GM18498 (cell line): Measurements from ENCODE around the gene MYBBP1A.

Experiments used
- ATAC-seq: cut with Tn5 transposase; IDR thresholded peaks from one replicate; pipeline ENCODE4 v1.9.1; 2021; ENCODE audit warnings: mild to moderate bottlenecking, moderate library complexity; ENCODE audit not compliant: unreplicated experiment

MYBBP1A gene

GRCh38 chr17:4572131-4572530, 16.9 kb upstream of the MYBBP1A start:
- ATAC-seq, result no peak

- ATAC-seq, result no peak
These were observed 14.4 kb upstream of the MYBBP1A start for GRCh38 chr17:4569591-4569990.

GRCh38 chr17:4566785-4567184, 11.6 kb upstream of the MYBBP1A start:
- no peak for ATAC-seq

- ATAC-seq, result no peak
These were observed 10.3 kb upstream of the MYBBP1A start for GRCh38 chr17:4565209-4566141.

GRCh38 chr17:4562015-4562969, 7.1 kb upstream of the MYBBP1A start:
- ATAC-seq, result no peak

GRCh38 chr17:4560837-4561256, 5.7 kb upstream of the MYBBP1A start:
- ATAC-seq, result no peak

- no peak for ATAC-seq
These were observed 5.2 kb upstream of the MYBBP1A start, which contains the start of gene GGT6 for GRCh38 chr17:4560421-4560820. Gene GGT6 (minus strand): TSS chr17:4560577. CDS start chr17:4560521, 56 bp downstream.

- no peak for ATAC-seq
These were observed 4.8 kb upstream of the MYBBP1A start for GRCh38 chr17:4559966-4560365.

GRCh38 chr17:4559139-4559791, 4.1 kb upstream of the MYBBP1A start:
- ATAC-seq, result no peak

GRCh38 chr17:4558347-4558971, 3.3 kb upstream of the MYBBP1A start:
- ATAC-seq, result no peak

- no peak for ATAC-seq
These were observed 2.6 kb upstream of the MYBBP1A start for GRCh38 chr17:4557626-4558346.

GRCh38 chr17:4556996-4557395, 1.8 kb upstream of the MYBBP1A start:
- no peak for ATAC-seq

- ATAC-seq, result no peak
These were observed 932 bp upstream of the MYBBP1A start for GRCh38 chr17:4555873-4556759.

- ATAC-seq, result peak; percentile 4
These were observed 665 bp downstream of the MYBBP1A start for GRCh38 chr17:4554441-4554996.

GRCh38 chr17:4553669-4554068, 1.5 kb downstream of the MYBBP1A start:
- ATAC-seq, result no peak

- no peak for ATAC-seq
These were observed 3.2 kb downstream of the MYBBP1A start for GRCh38 chr17:4551796-4552525.

- ATAC-seq, result no peak
These were observed 4.0 kb downstream of the MYBBP1A start for GRCh38 chr17:4551141-4551540.

- no peak for ATAC-seq
These were observed 4.6 kb downstream of the MYBBP1A start for GRCh38 chr17:4550534-4551039.
